HG03469 (cell line): ENCODE results near the gene LRAT.

Experiments used
- ATAC-seq: cut with Tn5 transposase; IDR thresholded peaks from one replicate; pipeline ENCODE4 v1.9.1; 2021; ENCODE audit warnings: mild to moderate bottlenecking, moderate library complexity, moderate number of reproducible peaks; ENCODE audit not compliant: unreplicated experiment

The LRAT gene

DNA sequence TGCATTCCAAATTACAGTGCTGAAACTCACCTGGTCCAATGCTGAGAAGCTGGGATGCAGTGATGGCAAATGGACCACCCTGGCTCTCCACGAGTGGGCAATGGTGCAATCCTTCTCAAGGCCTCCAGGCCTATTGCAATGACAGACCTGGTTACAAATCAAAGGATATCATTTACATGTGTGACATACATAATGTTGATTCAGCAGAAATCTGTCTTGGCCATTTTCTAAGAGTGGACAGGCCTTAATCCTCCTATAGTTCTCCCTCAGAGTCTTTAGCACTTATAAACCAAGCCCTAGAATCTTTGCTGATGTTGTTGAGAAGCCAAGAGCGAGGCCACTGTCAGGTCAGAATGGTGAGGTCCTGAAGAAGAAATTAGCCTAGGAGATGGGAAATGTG, 17.1 kb downstream of the LRAT start:
- no peak for ATAC-seq

DNA sequence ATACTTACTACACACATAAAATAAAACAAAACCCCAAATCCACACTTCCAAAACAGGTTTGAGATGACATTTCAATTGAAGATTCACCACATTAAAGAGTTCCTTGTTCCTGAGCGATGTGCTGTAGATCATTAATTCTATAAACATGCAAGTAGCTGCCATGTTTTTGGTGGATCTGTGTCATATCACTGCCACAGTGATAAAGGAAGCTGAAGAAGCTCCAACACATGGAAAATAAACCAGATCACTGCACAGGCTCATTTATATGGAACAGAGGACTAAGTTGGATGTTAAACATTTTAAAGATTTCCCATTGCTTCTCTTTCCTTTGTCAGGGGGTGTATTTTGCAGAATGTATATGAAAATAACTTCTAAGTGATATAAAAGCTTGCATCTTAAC, 34.5 kb downstream of the LRAT start:
- ATAC-seq, result no peak

DNA sequence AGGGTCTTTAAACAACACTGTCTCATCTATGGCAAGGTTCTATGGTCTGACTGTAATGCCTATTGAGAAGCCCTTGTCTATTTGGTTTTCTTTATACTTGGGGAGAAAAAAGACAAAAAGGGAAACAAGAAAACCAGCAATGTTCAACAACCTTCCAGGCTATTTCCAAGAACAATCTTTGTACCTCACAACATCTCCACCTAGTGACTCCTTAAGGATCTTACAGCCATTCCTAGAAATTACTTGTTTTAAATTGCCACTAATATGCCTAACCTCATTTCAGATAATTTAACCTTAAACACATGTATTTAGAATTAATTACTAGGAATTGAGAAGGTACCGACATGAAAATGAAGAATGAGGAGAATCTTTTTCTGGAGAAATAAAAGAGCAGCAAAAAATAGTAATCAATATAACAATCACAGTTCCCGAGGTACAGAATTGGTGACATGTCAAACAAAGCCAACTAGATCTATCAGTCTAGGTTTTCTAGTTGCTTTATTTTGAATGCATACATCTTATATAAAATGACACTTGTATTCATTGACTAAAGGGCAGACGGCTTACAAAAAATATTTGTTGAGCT, 35.7 kb downstream of the LRAT start:
- no peak for ATAC-seq

DNA sequence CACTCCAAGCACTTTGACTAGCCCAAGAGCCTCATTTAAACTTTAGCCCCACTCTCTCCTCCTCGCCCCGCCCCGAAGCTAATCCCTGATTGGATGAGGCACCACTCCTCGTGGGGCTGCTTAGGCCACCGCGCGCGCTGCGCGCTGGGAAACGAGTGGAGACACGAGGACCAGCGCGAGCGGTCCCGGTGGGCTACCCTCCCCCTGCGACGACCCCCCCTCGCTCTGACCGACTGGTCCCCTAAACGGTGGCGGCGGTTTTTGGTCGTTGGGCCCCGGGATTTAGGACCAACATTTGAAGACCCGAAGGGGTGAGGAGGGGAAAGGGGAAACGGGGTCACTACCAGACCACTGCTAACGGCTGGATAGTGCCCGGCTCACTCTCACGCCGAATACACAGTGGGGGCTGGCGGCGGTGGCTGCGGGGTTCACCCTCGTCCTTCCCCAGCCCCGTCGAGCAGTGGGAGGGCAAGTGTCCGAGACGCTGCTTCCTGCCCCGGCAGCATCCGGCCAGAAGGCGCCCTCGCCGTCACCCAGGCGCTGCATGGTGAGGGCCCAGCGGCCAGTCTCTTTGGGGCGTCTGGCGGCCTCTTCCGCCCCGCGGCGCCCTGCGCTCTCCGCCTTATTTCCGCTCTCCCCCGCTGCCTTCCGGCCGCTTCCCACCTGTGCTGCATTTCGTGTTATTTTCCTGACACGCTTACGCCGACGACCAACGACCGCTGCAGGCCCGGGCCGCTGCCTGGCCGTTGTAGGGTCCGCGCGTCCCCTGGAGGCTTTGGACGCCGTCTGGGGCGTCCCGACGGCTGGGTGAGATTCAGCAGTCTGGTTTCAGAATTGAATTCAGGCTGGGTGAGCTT, 37.6 kb downstream of the LRAT start, which contains the start of gene RBM46:
TSS of gene RBM46 (plus strand) at position 147 of the 857 bp plus-strand sequence. CDS start 15,481 bp downstream, outside the sequence.
- no peak for ATAC-seq

DNA sequence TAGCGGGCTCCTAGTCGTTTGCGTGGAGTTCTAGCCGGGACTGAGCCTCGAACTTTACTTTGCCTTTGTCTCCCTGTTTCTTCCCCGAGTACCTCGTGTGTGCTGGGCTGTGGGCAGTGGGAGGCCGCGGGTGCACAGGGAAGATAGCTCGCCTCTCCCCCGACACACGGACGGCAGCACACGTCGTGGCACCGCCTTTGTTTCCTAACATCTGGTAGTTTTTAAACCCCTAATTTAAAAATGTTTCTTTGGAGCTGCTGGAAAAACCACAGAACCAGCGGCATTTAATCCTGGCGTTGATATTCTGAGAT, 38.1 kb downstream of the LRAT start:
- no peak for ATAC-seq
